Stimulated activated naive CD4-positive, alpha-beta T cell treated with Interleukin-2 at 50 U/mL for 16 hours (primary cell): Measurements from ENCODE around the gene DHX35.
A peak's percentile ranks its signal among the peaks of the same experiment; 100 is the strongest.

Experiments
- DNase-seq: peaks from one replicate; lab custom pipeline; 2025; lab: John Stamatoyannopoulos, UW

The DHX35 gene

GRCh38 chr20:38962044-38962927, at the start of gene DHX35:
DHX35 (plus strand) TSS chr20:38962344; CDS start chr20:38962368, 24 bp downstream.
- DNase-seq: peak; percentile 99

- DNase-seq: no peak
Observed at GRCh38 chr20:38915355-38915754, 46.8 kb upstream of the DHX35 start.

- DNase-seq: no peak
Observed at GRCh38 chr20:38917657-38918056, 44.5 kb upstream of the DHX35 start.

- DNase-seq: no peak
Observed at GRCh38 chr20:38918172-38918571, 44.0 kb upstream of the DHX35 start.

GRCh38 chr20:38919683-38920082, 42.5 kb upstream of the DHX35 start:
- DNase-seq: no peak

- no peak for DNase-seq
Observed at GRCh38 chr20:38920411-38920810, 41.7 kb upstream of the DHX35 start.

GRCh38 chr20:38920851-38921250, 41.3 kb upstream of the DHX35 start:
- no peak for DNase-seq

GRCh38 chr20:38924718-38925117, 37.4 kb upstream of the DHX35 start:
- no peak for DNase-seq

- peak; percentile 92 for DNase-seq
Observed at GRCh38 chr20:38926142-38926933, 35.8 kb upstream of the DHX35 start, which contains the start of gene FAM83D. FAM83D (plus strand) TSS chr20:38926417; CDS start chr20:38926443, 26 bp downstream.

- DNase-seq: no peak
Observed at GRCh38 chr20:38926934-38927616, 35.1 kb upstream of the DHX35 start.

GRCh38 chr20:38927902-38928578, 34.1 kb upstream of the DHX35 start:
- no peak for DNase-seq

- DNase-seq: no peak
Observed at GRCh38 chr20:38930242-38930569, 31.9 kb upstream of the DHX35 start.

GRCh38 chr20:38931984-38932383, 30.2 kb upstream of the DHX35 start:
- no peak for DNase-seq

GRCh38 chr20:38932457-38933120, 29.6 kb upstream of the DHX35 start:
- DNase-seq: no peak

GRCh38 chr20:38934530-38934929, 27.6 kb upstream of the DHX35 start:
- DNase-seq: no peak

- DNase-seq: no peak
Observed at GRCh38 chr20:38935285-38935684, 26.9 kb upstream of the DHX35 start.

- no peak for DNase-seq
Observed at GRCh38 chr20:38935967-38936407, 26.2 kb upstream of the DHX35 start.

GRCh38 chr20:38937000-38937399, 25.1 kb upstream of the DHX35 start:
- no peak for DNase-seq

- no peak for DNase-seq
Observed at GRCh38 chr20:38937978-38938473, 24.1 kb upstream of the DHX35 start.

- no peak for DNase-seq
Observed at GRCh38 chr20:38939686-38940085, 22.5 kb upstream of the DHX35 start.

GRCh38 chr20:38940644-38941043, 21.5 kb upstream of the DHX35 start:
- DNase-seq: no peak
